ENCODE measurements around the gene KIRREL2. TPM values are rescaled to one million over a fixed set of nuclear protein-coding genes. Genes with fewer than 3 reads are reported as not detected.

The KIRREL2 gene
- total RNA-seq, 1 experiment from 2014 or later, result not detected

DNA sequence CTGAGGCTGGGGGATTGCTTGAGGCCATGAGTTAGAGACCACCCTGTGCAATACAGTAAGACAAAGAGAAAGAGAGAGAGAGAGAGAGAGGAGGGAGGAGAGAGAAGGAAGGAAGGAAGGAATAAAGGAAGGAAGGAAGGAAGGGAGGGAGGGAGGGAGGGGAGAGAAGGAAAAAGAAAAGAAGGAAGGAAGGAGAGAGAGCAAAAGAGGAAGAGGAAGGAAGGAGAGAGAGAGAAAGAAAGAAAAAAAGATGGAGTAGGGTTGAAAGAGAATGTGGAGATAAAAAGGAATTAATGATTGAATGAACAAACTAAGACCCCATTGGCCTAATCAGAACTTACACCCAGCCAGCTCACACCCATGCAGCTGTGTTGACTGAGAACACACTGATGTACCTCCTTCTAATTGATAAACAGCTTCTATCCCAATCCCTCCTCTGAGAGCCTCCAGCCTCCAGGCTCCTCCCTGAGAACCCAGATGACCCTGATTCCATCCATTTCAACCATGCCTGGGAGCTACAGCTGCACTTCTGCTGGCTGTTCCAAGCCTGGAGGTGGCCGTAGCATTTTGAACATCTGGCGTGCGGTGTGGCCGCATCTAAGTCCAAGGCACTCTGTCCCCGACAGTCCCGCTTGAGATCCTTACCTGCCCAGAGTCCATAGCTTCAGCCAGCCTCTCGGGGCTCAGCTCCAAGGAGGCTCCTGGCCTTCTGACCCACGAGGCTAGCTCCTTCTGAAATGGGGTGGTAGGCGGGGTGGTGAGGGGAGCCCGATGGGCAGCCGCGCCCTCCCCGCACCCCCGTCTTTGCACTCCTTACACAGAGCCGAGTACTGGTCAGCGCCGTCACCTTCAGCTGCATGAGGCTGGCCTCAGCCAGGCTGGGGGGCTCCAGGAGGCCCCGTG is 45.1 kb upstream of the KIRREL2 start:
- Histone ChIP-seq H3K9ac (ENCODE audit: low read length) (no peak overlapping the region), H3K4me2 (ENCODE audit: low read length) (no peak overlapping the region), H3K4me3 (ENCODE audit: low read length) (no peak overlapping the region), H3K79me2 (ENCODE audit: low read length) (no peaks in the 10 kb centered on the region), H3K36me3 (ENCODE audit: low read depth, low read length) (no peaks in the 10 kb centered on the region), H3K4me1 (ENCODE audit: insufficient read depth, low read length) (no peaks in the 10 kb centered on the region), H3K27me3 (ENCODE audit: low read length) (no peaks in the 10 kb centered on the region), H3K9me2 (replicated peaks; ENCODE audit: low read length) (no peaks in the 10 kb centered on the region), H3K27ac (ENCODE audit: low read length) (no peak overlapping the region), H2AFZ (ENCODE audit: low read length) (no peak overlapping the region), H4K20me1 (ENCODE audit: low read length) (no peaks in the 10 kb centered on the region), H3F3A (ENCODE audit: low read length, unreplicated experiment) (no peaks in the 10 kb centered on the region), H3K9me3 (ENCODE audit: low read length) (no peaks in the 10 kb centered on the region)
- CTCF ChIA-PET, result no interaction called here
- intact Hi-C loops (cut with micrococcal nuclease), result no loop called here
- no peak for TF ChIP-seq EZH2 (IDR thresholded peaks at IDR 0.05; ENCODE audit: low read length, unreplicated experiment)
- TF ChIP-seq, protein P1, sequence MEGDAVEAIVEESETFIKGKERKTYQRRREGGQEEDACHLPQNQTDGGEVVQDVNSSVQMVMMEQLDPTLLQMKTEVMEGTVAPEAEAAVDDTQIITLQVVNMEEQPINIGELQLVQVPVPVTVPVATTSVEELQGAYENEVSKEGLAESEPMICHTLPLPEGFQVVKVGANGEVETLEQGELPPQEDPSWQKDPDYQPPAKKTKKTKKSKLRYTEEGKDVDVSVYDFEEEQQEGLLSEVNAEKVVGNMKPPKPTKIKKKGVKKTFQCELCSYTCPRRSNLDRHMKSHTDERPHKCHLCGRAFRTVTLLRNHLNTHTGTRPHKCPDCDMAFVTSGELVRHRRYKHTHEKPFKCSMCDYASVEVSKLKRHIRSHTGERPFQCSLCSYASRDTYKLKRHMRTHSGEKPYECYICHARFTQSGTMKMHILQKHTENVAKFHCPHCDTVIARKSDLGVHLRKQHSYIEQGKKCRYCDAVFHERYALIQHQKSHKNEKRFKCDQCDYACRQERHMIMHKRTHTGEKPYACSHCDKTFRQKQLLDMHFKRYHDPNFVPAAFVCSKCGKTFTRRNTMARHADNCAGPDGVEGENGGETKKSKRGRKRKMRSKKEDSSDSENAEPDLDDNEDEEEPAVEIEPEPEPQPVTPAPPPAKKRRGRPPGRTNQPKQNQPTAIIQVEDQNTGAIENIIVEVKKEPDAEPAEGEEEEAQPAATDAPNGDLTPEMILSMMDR (conservative IDR thresholded peaks at IDR 0.05; ENCODE audit: low read depth, low read length), result no peak
- no peak for TF ChIP-seq EZH2phosphoT487 (IDR thresholded peaks at IDR 0.05; ENCODE audit: borderline replicate concordance, low read length)
- BruUV-seq (replicated peaks), result no TSS peak
- POLR2A ChIA-PET (ENCODE audit: unreplicated experiment), result no interaction called here
- DNase-seq (no peak), ATAC-seq (no peak)

DNA sequence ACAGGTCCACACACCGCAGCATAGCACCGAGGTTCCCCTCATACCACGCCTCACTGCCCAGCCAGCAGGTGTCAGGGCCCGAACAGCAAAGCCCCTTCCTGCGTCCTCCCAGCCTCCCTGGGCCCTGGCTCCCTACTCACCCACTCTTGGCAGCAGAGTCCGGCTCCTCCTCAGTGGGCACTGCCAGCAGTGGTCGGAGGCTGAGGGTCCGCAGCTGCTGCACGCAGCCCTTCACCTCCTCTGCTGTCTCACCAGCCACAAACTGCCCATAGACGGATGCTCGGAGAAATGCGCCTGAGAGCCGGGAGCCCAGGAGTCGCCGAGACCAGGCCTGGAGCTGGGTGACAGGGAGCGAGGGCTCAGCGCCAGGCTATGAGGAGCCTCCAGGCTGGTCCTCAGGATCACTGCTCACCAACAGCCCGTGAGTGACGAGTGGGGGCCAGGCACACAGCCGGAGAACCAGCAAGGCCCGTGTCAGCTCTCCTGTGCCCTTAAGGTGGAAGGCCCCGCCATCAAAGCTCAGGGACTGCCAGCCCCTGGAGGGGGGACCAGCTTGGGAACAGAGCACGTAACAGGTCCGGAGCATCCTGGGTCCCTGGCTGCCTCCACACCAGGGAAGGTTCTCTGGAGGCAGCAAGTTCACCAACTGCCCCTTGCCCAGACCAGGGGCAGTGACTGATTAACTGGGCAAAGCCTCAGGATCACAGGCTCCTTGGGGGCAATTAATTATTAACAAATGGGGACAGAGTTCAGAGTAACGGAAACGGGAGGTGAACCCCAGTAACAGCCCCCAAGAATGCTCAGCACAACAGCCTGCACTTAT is 44.3 kb upstream of the KIRREL2 start, which contains the start of gene PRODH2:
Gene PRODH2, minus strand, starts transcription at position 626 of the 823 bp plus-strand sequence. Its CDS starts 40 bp downstream, at position 586.
- TF ChIP-seq EZH2phosphoT487 (IDR thresholded peaks at IDR 0.05; ENCODE audit: borderline replicate concordance, low read length) (no peak), EZH2 (IDR thresholded peaks at IDR 0.05; ENCODE audit: low read length, unreplicated experiment) (no peak)
- TF ChIP-seq, protein P1 (conservative IDR thresholded peaks at IDR 0.05; ENCODE audit: low read depth, low read length), result no peak
- Histone ChIP-seq H3K9me2 (replicated peaks; ENCODE audit: low read length) (no peaks in the 10 kb centered on the region), H3K27ac (ENCODE audit: low read length) (no peak within 1 kb of the TSS), H3K4me2 (ENCODE audit: low read length) (no peak within 1 kb of the TSS), H2AFZ (ENCODE audit: low read length) (no peak within 1 kb of the TSS), H3K4me3 (ENCODE audit: low read length) (no peak within 1 kb of the TSS), H3K4me1 (ENCODE audit: insufficient read depth, low read length) (no peaks in the 10 kb centered on the region), H3K9me3 (ENCODE audit: low read length) (no peaks in the 10 kb centered on the region), H4K20me1 (ENCODE audit: low read length) (no peaks in the 10 kb centered on the region), H3F3A (ENCODE audit: low read length, unreplicated experiment) (no peaks in the 10 kb centered on the region), H3K9ac (ENCODE audit: low read length) (no peak within 1 kb of the TSS), H3K36me3 (ENCODE audit: low read depth, low read length) (no peaks in the 10 kb centered on the region), H3K79me2 (ENCODE audit: low read length) (no peaks in the 10 kb centered on the region), H3K27me3 (ENCODE audit: low read length) (no peaks in the 10 kb centered on the region)
- ATAC-seq (no peak), DNase-seq (no peak)
- BruUV-seq (replicated peaks), result no TSS peak
- ChIA-PET CTCF (no interaction called here), POLR2A (ENCODE audit: unreplicated experiment) (no interaction called here)
- intact Hi-C loops (cut with micrococcal nuclease), result no loop called here

Data from PC-3 (cell line).